Stimulated activated CD8-positive, alpha-beta memory T cell treated with anti-CD3 and anti-CD28 coated beads, Interleukin-7, amount 100 ng/mL, for 24 hours (primary cell): ENCODE results near the gene NRCAM.

Experiments used
- DNase-seq: peaks from one replicate; pipeline ENCODE4 v3.0.0-alpha.2; 2020; ENCODE audit warnings: low read depth

Gene NRCAM

DNA sequence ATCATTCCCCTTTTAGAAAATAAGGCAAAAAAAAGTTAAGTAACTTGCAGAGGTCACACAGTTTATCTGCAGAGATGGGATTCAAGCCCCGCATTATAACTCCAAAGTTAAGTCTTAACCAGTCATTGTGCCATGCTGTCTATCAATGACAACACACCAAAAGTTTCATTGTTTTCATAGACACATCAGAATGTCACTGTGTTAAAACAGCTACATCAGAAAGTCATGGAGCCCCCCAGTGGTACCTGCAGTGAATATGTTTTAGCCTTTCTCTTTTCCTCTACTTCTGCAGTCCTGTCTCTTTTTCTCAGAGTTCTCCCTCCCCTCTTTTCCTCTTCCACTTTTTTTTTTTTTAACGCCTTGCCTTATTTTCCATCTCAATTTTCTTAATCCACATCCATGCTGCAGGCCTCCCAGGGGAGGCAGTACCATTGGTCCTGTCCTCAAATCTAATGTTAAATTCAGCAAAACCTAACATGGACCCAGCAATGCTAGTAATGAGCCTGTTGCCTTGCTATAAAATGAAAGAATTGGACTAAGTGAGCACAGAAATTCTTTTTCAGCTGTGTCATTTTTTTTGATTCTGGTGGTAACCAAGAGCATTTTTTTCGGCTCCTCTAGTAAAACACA is 3.8 kb upstream of the NRCAM start:
- no peak for DNase-seq

DNA sequence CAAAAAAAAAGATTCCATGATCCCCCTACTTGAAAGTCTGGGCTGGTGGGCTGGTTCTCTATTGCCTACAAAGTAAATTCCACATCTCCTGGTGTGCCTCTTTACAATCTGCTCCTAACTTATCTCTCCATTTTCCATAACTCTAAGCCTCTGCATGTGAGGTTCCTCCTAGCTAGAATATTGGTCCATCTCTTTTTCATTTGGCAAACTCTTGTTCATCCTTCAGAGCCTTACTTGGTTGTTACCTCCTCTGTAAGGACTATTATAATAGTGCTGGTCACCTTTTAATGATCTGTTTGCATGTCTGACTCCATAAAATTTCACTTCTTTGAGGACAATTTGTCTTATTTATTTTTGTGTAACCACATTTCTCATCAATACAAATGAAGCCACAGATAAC is 1.6 kb upstream of the NRCAM start:
- no peak for DNase-seq

DNA sequence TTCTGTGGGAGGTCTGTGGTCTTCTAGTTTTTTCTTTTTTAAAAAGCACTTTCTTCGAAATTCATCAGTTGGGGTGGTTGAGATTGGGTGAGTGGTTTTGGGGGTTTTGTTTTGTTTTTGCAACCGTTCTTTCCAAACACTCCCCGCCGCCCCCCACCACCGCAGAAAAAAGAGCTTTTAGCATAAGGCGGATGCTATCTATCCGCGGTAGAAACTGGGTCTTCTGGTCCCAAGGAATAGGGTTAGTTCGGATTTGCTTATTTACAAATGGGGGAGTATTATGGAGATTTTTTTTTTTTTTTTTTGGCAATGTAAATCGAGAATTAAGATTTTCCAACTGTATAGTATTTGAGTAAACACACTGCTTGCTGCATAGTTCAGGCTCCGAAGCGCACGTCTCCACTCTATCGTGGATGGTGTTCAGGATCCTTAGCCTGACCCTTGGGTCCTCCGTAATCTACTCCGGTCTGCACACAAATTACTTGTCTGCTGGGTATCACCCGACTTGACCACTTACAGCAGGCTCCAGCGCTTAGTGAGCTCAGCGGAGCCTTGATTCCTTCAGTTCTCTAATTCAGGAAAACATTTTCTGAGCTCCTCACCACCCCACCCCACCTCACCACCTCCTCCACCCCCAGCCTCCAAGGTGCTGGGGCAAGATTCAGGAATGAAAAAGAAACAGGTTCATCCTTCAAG is 757 bp upstream of the NRCAM start:
- no peak for DNase-seq

DNA sequence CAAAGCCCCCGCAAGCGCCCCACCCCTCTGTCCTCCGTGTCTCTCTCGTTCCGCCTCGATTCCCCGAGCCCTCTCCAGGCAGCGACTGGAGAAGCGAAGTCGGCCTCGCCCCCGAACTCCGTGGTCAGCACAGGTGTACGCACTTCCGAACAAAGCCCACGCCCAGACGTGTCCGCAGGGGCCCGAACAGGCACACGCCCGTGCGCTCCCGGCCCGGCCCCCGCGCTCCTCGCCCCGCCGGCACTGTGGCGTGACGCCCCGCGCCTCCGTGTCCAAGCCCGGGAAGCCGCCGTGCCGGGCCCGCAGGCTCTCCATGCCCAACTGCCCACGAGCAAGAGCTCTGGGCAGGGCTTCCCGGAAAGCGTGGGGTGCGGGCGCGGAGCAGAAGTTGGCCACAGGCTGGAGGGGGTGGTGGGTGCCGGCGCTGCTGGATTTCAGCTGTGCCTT is 662 bp downstream of the NRCAM start:
- DNase-seq, result no peak

DNA sequence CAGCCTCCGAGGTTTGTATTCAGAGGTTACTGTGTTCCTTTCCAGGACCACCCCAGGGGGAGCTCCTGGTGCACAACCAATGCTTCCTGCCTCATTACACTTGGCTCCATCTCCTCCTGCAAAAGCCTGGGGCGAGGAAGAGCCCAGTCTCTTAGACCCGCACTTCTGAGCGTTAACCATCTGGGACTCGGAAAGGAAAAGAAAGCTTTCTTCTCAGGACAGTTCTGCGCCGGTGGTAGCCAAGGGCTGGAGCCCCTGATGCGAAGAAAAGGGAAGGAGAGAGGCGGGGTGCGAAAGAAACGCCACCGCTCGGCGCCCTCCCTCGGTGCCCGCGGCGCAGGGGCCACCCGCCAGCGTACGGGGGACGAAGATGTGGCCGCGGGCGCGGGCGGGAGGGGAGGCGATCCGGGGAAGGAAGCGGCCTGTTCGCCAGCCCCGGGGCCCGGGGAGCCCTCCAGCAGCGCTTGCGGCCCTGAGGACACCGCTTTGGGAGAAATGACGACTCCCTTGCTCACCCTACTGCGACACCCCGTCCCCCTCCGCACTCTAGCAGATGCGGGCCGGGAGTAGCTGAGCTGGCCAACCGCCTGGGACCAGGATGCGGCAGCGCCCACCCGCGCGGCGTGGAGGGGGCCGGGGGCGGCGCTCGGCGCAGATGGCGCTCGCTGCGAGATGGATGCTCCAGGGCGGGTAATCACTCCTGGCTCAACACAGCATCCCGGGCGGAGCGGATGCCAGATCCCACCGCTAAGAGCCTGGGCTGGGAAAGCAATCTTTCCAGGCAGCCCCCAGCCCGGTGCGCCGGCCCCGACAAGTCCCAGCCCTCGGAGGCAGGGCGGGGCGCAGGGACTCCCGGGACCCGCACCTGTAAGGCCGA is 1.3 kb downstream of the NRCAM start:
- no peak for DNase-seq

DNA sequence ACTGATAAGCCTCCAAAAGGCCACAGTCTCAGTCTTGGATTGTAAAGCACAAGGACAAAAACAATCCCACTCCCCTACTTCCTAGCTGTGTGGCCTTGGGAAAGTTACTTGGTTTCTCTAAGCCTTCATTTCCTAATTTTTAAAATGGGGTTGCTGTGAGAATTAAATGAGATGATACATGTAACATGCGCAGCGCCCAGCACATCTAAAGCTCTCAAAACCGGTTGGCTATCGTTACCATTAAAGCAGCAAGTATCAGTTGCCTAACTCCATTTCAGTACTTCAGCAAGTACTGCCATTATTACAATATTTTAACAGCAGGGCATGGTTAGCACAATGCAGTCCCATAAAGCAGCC is 1.9 kb downstream of the NRCAM start:
- no peak for DNase-seq

DNA sequence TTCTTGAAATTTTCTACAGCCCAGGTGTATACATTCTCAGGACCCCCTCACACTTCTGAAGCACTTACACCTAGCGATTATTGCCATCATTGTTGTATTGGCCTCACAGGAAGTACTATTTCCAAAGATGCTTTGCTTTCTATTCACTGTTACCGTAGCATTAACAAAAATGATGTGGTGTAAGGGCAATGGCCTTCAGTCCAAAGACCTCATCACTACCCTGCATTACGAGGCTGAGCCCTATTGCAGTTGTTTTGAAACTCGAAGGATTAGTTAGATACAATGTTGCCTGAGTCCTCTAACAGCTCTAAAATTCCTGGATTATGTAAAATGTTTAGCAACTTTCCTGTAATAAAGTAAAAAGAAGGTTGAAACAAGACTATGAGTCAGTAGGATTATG is 2.9 kb downstream of the NRCAM start:
- DNase-seq, result no peak

DNA sequence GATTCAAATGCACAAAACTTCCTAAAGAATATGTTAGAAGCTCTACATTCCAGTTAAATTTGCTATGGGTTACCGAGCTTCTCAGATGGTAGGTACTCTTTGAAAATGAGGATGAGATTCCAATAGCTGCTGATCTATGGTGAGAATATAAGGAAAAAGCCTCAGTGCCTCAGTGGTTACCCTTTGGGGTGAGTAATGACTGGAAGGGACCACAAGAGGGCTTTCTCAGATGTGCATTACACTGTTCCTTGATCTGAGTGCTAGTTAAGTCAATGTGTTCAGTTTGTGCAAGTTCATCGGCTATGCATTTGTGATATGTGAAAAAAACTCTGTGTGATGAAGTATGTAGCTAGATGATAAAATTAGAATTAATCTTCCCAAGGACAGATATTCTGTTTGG is 3.5 kb downstream of the NRCAM start:
- no peak for DNase-seq

DNA sequence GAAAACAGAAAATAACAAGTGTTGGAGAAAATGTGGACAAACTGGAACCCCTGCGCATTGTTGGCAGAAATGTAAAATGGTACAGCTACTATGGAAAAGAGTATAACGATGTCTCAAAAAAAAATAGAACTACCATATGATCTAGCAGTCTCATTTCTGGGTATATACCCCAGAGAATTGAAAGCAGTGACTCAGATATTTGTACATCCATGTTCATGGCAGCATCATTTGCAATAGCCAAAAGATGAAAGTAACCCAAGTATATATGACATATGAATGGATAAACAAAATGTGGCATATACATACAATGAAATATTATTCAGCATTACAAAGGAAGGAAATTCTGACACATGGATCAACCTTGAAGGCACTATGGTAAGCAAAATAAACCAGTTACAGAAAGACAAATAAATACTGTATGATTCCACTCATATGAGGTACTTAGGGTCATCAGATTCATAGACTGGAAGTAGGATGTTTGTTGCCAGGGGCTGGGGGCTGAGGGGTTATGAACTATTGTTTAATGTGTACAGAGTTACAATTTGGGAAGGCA is 4.9 kb downstream of the NRCAM start:
- DNase-seq, result no peak

DNA sequence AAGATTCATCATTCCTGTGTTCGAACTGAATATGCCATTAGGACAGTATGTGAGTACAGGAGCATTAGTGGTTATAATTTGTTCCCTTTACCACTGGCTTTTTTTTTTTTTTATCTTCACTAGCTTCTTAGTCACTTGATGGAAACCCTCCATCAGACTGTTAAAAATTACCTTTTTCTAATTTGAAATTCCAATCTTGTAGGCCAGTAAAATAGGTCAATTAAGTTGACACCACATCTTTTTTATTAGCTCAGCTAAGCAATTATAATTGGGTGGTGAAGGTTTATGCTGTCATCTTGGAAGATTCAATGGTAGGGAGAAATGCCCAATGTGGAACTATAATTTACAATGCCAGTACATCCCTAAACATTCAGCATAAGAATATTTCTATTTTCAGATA is 6.1 kb downstream of the NRCAM start:
- no peak for DNase-seq

DNA sequence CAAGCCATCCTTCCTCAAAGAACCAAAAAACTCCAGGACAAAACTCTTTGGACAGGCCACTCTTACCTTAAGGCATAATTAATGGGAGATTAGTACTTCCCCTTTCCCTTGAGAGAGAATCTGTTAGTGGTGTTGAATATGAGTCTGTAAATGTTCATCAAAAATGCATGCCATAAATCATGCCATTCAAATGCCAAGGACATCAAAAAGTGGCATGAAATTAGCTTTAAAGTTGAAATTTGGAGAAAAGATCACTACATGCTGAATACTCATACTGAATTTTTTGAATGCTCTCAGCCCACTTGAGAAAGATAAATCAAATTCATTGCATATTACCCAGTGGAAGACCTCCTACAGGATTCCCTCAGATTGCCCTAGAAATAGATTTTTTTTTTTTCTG is 6.7 kb downstream of the NRCAM start:
- DNase-seq, result no peak

DNA sequence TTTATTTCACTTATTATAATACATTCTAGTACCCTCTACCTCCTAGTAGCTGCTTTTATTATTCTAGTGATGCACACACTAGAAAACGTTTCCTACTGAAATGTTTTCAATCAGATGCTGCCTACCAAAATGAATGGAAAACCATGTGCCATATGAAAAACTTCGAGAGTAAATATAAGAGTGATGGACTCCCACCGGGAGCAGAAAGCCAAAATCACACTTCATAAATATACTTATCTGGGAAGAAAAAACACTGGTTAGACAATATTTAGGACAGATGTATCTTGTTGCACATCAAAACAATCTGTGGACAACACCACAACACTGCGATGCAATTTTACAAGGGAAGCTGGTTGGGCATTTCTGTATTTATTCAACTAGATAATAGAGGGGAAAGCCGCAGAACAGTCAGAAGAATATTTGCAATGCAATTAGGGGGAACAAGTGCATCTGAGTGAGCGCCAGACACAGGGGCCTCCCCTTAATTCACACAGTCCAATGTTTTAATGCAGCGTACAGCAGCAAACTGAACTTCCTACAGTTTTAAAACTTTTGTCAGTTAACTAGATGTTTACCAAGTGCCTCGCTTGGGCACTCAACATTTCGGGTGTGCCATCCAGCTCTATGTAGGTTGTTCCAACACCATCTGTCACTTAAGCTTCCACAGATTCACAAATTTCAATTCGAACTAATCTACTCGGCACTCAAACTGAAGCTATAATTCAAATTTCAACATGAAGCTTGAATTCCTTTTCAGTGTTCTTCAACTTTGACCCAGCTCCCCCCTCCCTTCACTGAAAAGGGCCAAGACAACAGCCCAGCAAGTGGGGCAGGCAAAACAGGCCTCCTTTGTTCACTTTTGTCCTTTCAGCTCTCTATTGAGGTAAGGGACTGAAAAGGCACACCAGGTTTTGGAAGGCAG is 7.4 kb downstream of the NRCAM start:
- no peak for DNase-seq

DNA sequence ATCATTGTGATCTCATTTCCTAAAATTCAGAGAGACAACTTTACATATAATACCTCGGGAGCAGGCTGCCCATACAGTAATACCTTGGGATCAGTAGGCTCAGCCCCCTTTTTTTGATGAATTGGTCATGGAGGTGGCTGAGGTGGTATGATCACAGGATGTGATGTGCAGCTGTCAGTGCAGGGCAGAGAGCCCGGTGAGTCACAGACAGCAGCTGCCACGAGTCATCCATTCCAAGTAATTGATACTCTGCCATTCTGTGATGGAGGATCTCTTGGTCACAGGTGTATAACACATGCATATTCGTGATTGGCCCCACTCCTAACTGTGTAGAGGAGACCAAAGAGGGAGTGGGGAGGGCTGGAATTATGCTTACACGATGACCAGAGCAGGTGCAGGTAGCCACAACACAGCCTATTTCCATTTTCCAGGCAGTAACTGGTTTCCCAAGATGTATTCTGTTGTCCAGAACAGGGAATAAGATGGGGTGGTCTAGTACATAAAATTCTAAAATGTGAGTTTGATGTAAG is 14.1 kb downstream of the NRCAM start:
- DNase-seq, result no peak

DNA sequence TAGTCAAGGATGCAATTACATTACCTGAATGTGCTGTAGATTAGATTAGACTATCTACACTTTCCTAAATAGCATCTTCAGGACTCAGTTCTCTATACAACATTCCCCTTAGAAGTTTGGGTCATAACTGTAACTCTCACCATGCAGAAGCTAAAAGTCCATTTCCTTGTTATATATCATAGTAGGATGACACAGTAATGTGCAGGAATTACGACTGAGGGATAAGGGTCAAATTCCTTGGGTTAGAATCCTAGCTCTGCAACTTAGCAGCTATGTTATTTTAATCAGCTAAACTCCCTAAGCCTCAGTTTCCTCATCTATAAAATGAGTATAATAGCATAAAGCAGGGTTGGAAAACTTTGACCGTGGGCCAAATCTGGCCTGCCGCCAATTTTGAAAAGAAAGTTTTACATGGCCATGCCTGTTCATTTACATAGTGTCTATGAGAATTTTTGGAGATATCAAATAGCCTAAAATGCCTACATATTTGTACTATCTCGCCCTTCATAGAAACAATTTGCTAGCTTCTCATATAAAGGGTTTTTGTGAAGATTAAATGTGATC is 14.8 kb downstream of the NRCAM start:
- DNase-seq, result no peak

DNA sequence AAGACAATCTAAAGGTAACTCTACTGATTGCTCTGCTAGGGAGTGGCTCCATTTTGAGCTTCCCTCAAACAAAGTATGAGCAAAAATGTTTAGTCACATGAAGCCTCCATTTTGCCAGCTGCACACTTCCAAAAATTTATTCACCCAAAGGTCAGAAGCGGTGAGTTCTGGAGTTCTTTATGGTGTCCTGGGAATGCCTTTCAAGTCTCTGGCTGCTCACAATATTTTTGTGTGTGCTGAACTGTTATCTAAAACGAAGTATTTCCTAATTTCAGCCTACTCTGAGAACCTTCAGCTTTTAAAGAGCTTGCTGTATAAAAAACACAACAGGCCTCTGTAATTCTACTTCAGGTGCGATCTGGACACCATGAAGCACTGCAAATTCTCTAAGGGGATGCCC is 15.6 kb downstream of the NRCAM start:
- no peak for DNase-seq

DNA sequence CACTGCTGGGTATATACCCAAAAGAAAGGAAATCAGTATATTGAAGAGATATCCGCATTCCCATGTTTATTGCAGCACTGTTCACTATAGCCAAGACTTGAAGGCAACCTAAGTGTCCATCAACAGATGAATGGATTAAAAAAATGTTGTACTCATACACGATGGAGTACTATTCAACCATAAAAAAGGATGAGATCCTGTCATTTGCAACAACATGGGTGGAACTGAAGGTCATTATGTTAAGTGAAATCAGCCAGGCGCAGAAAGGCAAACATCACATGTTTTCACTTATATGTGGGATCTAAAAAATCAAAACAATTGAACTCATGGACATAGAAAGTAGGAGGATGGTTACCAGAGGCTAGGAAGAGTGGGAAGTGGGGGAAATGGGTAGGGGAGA is 19.3 kb downstream of the NRCAM start:
- no peak for DNase-seq

DNA sequence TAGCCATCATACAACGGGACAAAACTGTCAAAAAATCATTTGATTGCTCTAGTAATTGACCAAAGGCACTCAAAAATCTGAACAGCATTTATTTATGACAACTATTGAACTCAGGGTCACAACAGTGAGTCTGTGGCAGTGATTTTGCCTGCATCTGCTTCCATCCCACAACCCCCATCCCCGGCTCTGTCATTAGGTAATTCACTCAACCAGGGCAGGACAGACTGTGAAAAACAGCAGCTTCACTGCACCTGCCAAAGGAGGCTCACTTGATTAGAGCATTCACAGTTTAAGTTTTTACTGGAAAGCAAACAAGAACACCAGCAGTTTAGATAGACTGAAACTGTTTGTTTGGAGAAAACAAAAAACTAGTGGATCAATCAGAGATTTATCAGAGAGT is 22.2 kb downstream of the NRCAM start:
- no peak for DNase-seq

DNA sequence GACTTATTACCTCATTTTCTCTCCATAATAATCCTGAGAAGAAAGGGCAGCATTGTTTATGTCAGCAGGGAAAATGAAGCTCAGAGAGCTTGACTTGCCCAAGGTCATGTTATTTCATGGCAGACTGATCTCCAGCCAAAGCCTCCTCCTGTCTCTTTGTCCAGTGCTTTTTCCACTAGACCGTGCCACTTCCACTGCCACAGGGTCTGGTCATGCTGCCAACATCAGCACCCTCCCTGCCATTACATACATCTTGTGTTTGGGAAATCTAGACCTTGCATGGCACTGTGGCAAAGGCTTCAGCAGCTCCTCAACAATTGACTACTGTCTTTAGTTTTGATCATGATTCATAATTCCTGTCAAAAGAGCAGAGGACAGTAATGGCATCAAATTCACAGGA is 25.1 kb downstream of the NRCAM start:
- no peak for DNase-seq

DNA sequence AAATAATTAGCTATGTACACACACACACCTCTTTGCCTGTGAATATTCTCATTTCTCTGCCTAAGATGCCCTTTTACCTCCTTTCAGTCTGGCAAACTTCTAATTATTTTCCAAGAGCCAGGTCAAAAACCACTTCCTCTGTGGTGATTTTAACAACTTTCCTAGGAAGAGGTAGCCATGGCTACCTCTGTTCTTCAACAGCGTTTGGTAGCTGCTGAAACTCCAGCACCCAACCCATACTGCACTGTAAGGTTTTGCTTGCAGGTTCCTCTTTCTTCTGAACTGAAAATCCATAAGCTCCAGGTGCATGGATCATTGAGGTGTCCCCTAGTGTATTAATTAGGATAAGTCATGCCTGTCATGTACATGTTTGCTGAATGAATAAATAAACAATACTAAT is 25.6 kb downstream of the NRCAM start:
- no peak for DNase-seq

DNA sequence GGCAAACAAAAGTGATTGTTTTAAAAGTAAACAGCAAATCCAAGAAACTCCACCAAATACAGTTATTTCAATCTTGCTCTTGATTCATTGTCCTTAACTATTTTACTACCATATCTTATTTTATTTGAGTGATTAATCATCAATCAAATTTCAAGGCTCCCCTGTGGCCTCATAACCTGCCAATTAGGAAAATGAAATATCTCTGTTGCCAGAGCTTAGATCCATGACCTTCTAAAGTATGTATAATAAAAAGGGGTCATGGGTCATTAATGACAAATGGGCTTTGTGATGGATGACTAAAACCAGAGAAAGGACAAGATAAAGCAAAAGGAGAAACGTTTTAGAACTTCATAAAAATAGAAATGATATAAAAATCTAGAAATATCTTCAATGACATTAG is 28.5 kb downstream of the NRCAM start:
- DNase-seq, result no peak

DNA sequence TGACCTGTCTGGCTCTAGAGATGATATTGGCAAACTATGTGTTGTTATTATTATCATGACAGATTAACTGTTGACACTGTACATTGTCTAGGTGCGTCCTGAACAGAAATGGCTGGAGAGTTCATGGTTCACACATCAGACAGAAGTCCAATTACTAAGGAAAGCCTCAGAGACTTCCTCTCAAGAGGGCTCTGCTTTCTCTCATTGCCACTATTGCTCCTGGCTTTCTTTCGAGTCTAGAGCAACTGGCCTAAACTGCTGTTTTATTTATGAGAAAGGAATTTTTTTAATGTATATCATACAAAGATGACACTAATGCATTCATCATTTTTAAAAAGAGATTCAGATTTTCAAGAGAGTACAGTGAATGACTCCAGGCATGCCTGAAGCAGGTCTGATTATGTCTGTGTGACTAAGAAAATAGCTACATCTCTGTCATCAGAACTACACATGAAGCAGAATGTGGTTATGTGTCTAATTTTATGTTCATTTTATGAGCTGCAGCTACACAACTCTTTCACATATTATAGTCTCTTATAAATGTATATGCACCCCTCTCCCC is 30.4 kb downstream of the NRCAM start:
- DNase-seq, result no peak
